HepG2 (cell line): ENCODE measurements around the gene SEPTIN10. TPM values are rescaled to one million over a fixed set of nuclear protein-coding genes. Genes with fewer than 3 reads are reported as not detected.

Source experiments
- ATAC-seq: fragments of 200-7000 bp; cut with Tn5 transposase; 3 replicates; pipeline ENCODE4 v1.9.1; 2020; ENCODE audit warnings: mild to moderate bottlenecking, moderate library complexity
- BruUV-seq: library from RNA; stranded (reverse); fragments of 400-500 nt; replicated peaks from 2 replicates; lab custom pipeline; 2021; lab: Mats Ljungman, UMichigan
- CTCF ChIA-PET: fragments of 300-600 bp; formaldehyde crosslinking; extraction: SDS; loops from one replicate; lab custom pipeline; 2021; ENCODE audit warnings: low total read pairs, inconsistent platforms, low intra/inter-chr PET ratio; lab: Yijun Ruan, JAX
- POLR2A ChIA-PET: fragments of 350-600 bp; sonication (Branson Sonifier 250); formaldehyde crosslinking; loops from one replicate; lab custom pipeline; 2020; ENCODE audit warnings: antibody characterized with exemption, inconsistent platforms; lab: Yijun Ruan, JAX
- DNase-seq: peaks from one replicate; pipeline ENCODE4 v3.0.0-alpha.2; 2015; ENCODE audit warnings: low spot score
- FAIRE-seq: peaks from 3 replicates; lab custom pipeline; 2011; peaks lifted over from hg19 to GRCh38; lab: Jason Lieb, UNC
- H2AFZ ChIP-seq: one replicate; pipeline ENCODE4 v1.6.1; 2011; ENCODE audit warnings: low read length, inconsistent platforms
- H3K27ac ChIP-seq: fragments of 300-600 bp; 3 replicates; pipeline ENCODE4 v1.8.0; 2011; ENCODE audit warnings: mixed run types, mild to moderate bottlenecking, mixed read lengths, low read length, inconsistent platforms; ENCODE audit not compliant: insufficient read depth; ENCODE audit errors: extremely low read length
- H3K27me3 ChIP-seq, 2 experiments: fragments of 200-600 bp in 1 of 2; 2 replicates in 1 of 2; 3 replicates in 1 of 2; pipeline versions ENCODE4 v1.6.0 to v1.8.0; 2011; ENCODE audit warnings: low read length in 2 of 2, mild to moderate bottlenecking in 2 of 2, moderate library complexity in 2 of 2, inconsistent platforms in 1 of 2; ENCODE audit not compliant: insufficient read depth in 2 of 2, control insufficient read depth in 1 of 2
- H3K36me3 ChIP-seq, 2 experiments: fragments of 200-600 bp in 1 of 2; replicated peaks in 1 of 2; 2 replicates in 1 of 2; 3 replicates in 1 of 2; pipeline versions ENCODE4 v1.5.1 to v1.8.0; 2011; ENCODE audit warnings: low read length in 2 of 2, inconsistent platforms in 1 of 2; ENCODE audit not compliant: insufficient read depth in 2 of 2, control insufficient read depth in 1 of 2
- H3K4me1 ChIP-seq: 2 replicates; pipeline ENCODE4 v1.5.1; 2012; ENCODE audit warnings: low read length, inconsistent platforms; ENCODE audit not compliant: insufficient read depth
- H3K4me2 ChIP-seq: 2 replicates; pipeline ENCODE4 v1.6.0; 2011; ENCODE audit warnings: low read depth, low read length, inconsistent platforms
- H3K4me3 ChIP-seq, 3 experiments: fragments of 200-600 bp in 1 of 3; sonication (generic), shearing (Covaris generic) in 1 of 3; replicated peaks in 1 of 3; 2 replicates each; pipeline ENCODE4 v1.5.1; 2011 to 2016; ENCODE audit warnings: low read length in 3 of 3, inconsistent platforms in 2 of 3, low read depth in 2 of 3, mild to moderate bottlenecking in 2 of 3, control low read depth in 1 of 3, mixed read lengths in 1 of 3; ENCODE audit not compliant: insufficient read depth in 1 of 3
- H3K79me2 ChIP-seq: one replicate; pipeline ENCODE4 v1.6.1; 2011; ENCODE audit warnings: low read length, inconsistent platforms; ENCODE audit not compliant: insufficient read depth
- H3K9ac ChIP-seq: 2 replicates; pipeline ENCODE4 v1.6.0; 2011; ENCODE audit warnings: mild to moderate bottlenecking, low read depth, low read length, inconsistent platforms; ENCODE audit not compliant: insufficient read depth
- H3K9me3 ChIP-seq: 2 replicates; pipeline ENCODE4 v1.5.1; 2012; ENCODE audit warnings: mild to moderate bottlenecking, low read length
- H4K20me1 ChIP-seq: 2 replicates; pipeline ENCODE4 v1.6.0; 2011; ENCODE audit warnings: inconsistent platforms, mild to moderate bottlenecking, low read length, moderate library complexity; ENCODE audit not compliant: insufficient read depth
- FOXO4 ChIP-seq: sonication (generic); formaldehyde crosslinking; conservative IDR thresholded peaks from 2 replicates; pipeline ENCODE4 v1.8.1; 2023; ENCODE audit warnings: missing genetic modification reagents
- GABPA ChIP-seq, 2 experiments: IDR thresholded peaks; 2 replicates each; pipeline ENCODE4 v1.6.1; 2011 to 2016; ENCODE audit warnings: low read depth in 2 of 2, low read length in 1 of 2, missing biosample characterization in 1 of 2, missing genetic modification characterization in 1 of 2
- PHF20 ChIP-seq: sonication (generic); formaldehyde crosslinking; IDR thresholded peaks from 2 replicates; pipeline ENCODE4 v1.5.0; 2020; ENCODE audit warnings: mild to moderate bottlenecking, missing genetic modification reagents
- PHF21A ChIP-seq: sonication (generic); formaldehyde crosslinking; IDR thresholded peaks from 2 replicates; pipeline ENCODE4 v1.5.0; 2020; ENCODE audit warnings: mild to moderate bottlenecking, missing genetic modification reagents
- RBM22 ChIP-seq: fragments of 200-400 bp; formaldehyde crosslinking; optimal IDR thresholded peaks from 2 replicates; pipeline ENCODE3; 2017; ENCODE audit warnings: mild to moderate bottlenecking, low read length, moderate library complexity
- SOX13 ChIP-seq, 3 experiments: fragments of 450-650 bp in 1 of 3; sonication (generic) in 1 of 3; formaldehyde crosslinking in 1 of 3; IDR thresholded peaks in 2 of 3; conservative IDR thresholded peaks in 1 of 3; 2 replicates each; pipeline versions ENCODE4 v1.5.0 to v1.6.1; 2016 to 2020; ENCODE audit warnings: antibody characterized with exemption in 1 of 3, mild to moderate bottlenecking in 1 of 3, missing compliant biosample characterization in 1 of 3, missing genetic modification reagents in 1 of 3, moderate library complexity in 1 of 3
- SOX5 ChIP-seq: IDR thresholded peaks from 2 replicates; pipeline ENCODE4 v1.6.1; 2016; ENCODE audit warnings: borderline replicate concordance
- ZNF136 ChIP-seq: sonication (generic); formaldehyde crosslinking; IDR thresholded peaks from 2 replicates; pipeline ENCODE4 v1.8.1; 2022; ENCODE audit warnings: low read depth, mild to moderate bottlenecking, moderate library complexity, missing genetic modification reagents
- ZNF605 ChIP-seq: sonication (generic); formaldehyde crosslinking; IDR thresholded peaks from 2 replicates; pipeline ENCODE4 v1.8.0; 2022; ENCODE audit warnings: mild to moderate bottlenecking, missing genetic modification reagents
- ZNF713 ChIP-seq: sonication (generic); formaldehyde crosslinking; IDR thresholded peaks from 2 replicates; pipeline ENCODE4 v1.4.0; 2020; ENCODE audit warnings: mild to moderate bottlenecking, missing genetic modification reagents
- ZNF776 ChIP-seq: sonication (generic); formaldehyde crosslinking; IDR thresholded peaks from 2 replicates; pipeline ENCODE4 v1.4.0; 2020; ENCODE audit warnings: mild to moderate bottlenecking, missing genetic modification reagents
- ZNF839 ChIP-seq: sonication (generic); formaldehyde crosslinking; IDR thresholded peaks from 2 replicates; pipeline ENCODE4 v1.4.0; 2020; ENCODE audit warnings: missing genetic modification reagents, mild to moderate bottlenecking, borderline replicate concordance
- WGBS: methylation state at CpG from one replicate; pipeline ENCODE4 v1.1.6; 2017; ENCODE audit warnings: low lambda C conversion rate; 5-methylcytosine and 5-hydroxymethylcytosine counted together
- in situ Hi-C: cut with HindIII; loops from 2 replicates; pipeline ENCODE4 v1.10.0; 2017; ENCODE audit warnings: low pct_unique_long_range_greater_than_20kb; ENCODE audit not compliant: extremely low pct_ligation_motif_present
- intact Hi-C: fragments of 100-400 bp; cut with micrococcal nuclease; formaldehyde crosslinking; loops from one replicate; pipeline ENCODE4 v1.10.0; 2022; ENCODE audit not compliant: unreplicated experiment
- polyA plus RNA-seq, 8 experiments: library from polyadenylated mRNA; depleted of rRNA in 3 of 8; stranded (reverse) in 7 of 8; unstranded in 1 of 8; fragments of >200 nt; fragmentation: Illumina TruSeq in 4 of 8; extraction: Trizol in 4 of 8; gene quantifications; 2 replicates each; pipeline versions ENCODE4 v1.2.1 to v1.2.3, GENCODE V29; 2011 to 2016; ENCODE audit warnings: low read depth in 4 of 8, missing spikeins in 1 of 8, mixed read lengths in 1 of 8; ENCODE audit not compliant: insufficient read depth in 1 of 8
- total RNA-seq, 5 experiments: library from RNA; depleted of rRNA; stranded (reverse); fragments of >200 nt; fragmentation: Illumina TruSeq; extraction: Trizol; gene quantifications; 2 replicates each; pipeline ENCODE4 v1.2.3, GENCODE V29; 2016; ENCODE audit warnings: low read depth in 1 of 5
- TF ChIP-seq, protein P1 (sequence below): sonication (generic); formaldehyde crosslinking; IDR thresholded peaks from 2 replicates; pipeline ENCODE4 v1.5.0; 2020; ENCODE audit warnings: mild to moderate bottlenecking, missing genetic modification reagents

The SEPTIN10 gene
- total and polyA plus RNA-seq, 2 of the 13 experiments (the other 11 are each of a cell fraction or from before 2014, with no cell fraction given) = 45.8 to 67.5 TPM

GRCh38 chr2:109519513-109519912 is 94.3 kb downstream of the SEPTIN10 start:
- 41% methylated on average over 4 of the region's 4 CpGs for WGBS
- POLR2A ChIA-PET = no interaction called here

DNA sequence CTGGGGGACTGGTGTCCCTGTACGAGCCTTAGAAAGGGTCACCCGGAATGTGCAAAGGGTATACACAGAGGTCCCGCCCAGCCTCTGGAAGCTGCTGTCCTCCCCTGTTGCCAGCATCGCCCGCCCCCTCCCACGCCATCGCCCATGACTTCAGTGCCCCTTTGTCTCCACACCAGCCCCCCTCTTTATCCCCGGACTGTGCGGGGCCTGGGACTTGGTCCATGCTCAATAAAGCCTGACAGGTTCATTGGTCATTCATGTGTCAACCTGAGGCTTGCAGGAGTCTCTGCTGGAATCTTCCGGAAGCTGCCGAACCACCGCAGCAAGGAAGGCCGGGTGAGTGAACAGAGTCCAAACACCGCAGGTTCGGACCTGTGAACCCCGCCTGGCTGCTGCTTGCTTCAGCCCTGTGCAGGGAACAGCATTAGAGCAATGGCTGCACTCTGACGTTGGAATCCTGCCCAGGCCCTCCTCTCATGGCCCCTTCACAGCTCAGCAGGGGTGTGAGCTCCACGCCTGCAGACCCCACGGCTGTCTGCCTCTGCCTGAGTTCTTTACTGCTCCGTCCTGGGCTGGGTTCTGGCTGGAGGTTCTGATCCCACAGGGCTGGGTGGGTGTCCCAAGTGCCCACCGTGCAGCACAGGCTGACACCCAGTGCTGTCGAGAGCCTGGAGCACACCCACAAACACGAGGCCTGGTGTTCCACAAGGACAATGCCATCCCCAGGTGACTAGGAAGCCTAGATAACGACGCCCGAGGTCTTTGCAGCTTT is 96.5 kb downstream of the SEPTIN10 start:
- no peaks in the 10 kb centered on the region for H3K9me3 ChIP-seq
- H3K27ac ChIP-seq = peak overlapping the region; percentile 14
- peak overlapping the region; percentile 40 to 77 (median 45) for H3K4me3 ChIP-seq
- CTCF ChIA-PET = interaction anchor here (1.2 to 2.6 kb wide), 4 partner anchors 29 to 389 kb away, joined by 4 to 31 read pairs (median 9); no protein-coding TSS in a partner anchor
- H3K79me2 ChIP-seq = no peaks in the 10 kb centered on the region
- intact Hi-C loops (loop anchor here (2.0 to 5.0 kb wide), 2 partner anchors 17 to 630 kb away; no protein-coding TSS in a partner anchor), in situ Hi-C loops (no loop called here)
- POLR2A ChIA-PET = interaction anchor here (1.0 kb wide), 1 partner anchor 98 kb away, joined by 3 read pairs; no protein-coding TSS in a partner anchor
- WGBS = 10% methylated on average over 17 of the region's 26 CpGs
- peak; percentile 68 for DNase-seq
- no peaks in the 10 kb centered on the region for H4K20me1 ChIP-seq
- peak overlapping the region; percentile 38 for H2AFZ ChIP-seq
- peak; percentile 75 for ATAC-seq
- H3K27me3 ChIP-seq = peaks cover 0 to 17% of the 10 kb centered on the region in 2 experiments; a peak in 2 of 5 replicates
- H3K4me2 ChIP-seq = peak overlapping the region; percentile 98
- BruUV-seq = no TSS peak
- H3K4me1 ChIP-seq = peaks cover 43% of the 10 kb centered on the region
- peak; percentile 75 for FAIRE-seq
- peak overlapping the region; percentile 41; the same call in 1 of the 2 replicates for H3K9ac ChIP-seq
- H3K36me3 ChIP-seq = no peaks in the 10 kb centered on the region
- no peak for TF ChIP-seq ZNF713 (CRISPR knock-in tag)
- TF ChIP-seq ZNF776 (CRISPR knock-in tag) = 0 out of 2 replicates have a peak, but pooled peaks have one; percentile 4
- peak; percentile 84 for TF ChIP-seq PHF21A (CRISPR knock-in tag)
- peak; percentile 74; the same call in 1 of the 2 replicates for TF ChIP-seq ZNF605
- TF ChIP-seq ZNF839 = peak; percentile 67; the same call in 1 of the 2 replicates
- TF ChIP-seq ZNF136 (CRISPR knock-in tag) = peak; percentile 34; the same call in 1 of the 2 replicates
- no peak for TF ChIP-seq FOXO4 (CRISPR knock-in tag)
- no peak for TF ChIP-seq SOX13 (IDR thresholded peaks at IDR 0.05)
- peak in 1 of 2 experiments; percentile 25; a peak in 1 of 4 replicates for TF ChIP-seq SOX13 (CRISPR knock-in tag; conservative IDR thresholded peaks at IDR 0.05 in 1 of 2, IDR thresholded peaks at IDR 0.05 in 1 of 2)
- no peak for TF ChIP-seq GABPA (IDR thresholded peaks at IDR 0.05; ENCODE audit: low read depth, low read length)
- TF ChIP-seq GABPA (CRISPR knock-in tag; IDR thresholded peaks at IDR 0.05; ENCODE audit: low read depth) = peak; percentile 43; the same call in 1 of the 2 replicates
- TF ChIP-seq, protein P1, sequence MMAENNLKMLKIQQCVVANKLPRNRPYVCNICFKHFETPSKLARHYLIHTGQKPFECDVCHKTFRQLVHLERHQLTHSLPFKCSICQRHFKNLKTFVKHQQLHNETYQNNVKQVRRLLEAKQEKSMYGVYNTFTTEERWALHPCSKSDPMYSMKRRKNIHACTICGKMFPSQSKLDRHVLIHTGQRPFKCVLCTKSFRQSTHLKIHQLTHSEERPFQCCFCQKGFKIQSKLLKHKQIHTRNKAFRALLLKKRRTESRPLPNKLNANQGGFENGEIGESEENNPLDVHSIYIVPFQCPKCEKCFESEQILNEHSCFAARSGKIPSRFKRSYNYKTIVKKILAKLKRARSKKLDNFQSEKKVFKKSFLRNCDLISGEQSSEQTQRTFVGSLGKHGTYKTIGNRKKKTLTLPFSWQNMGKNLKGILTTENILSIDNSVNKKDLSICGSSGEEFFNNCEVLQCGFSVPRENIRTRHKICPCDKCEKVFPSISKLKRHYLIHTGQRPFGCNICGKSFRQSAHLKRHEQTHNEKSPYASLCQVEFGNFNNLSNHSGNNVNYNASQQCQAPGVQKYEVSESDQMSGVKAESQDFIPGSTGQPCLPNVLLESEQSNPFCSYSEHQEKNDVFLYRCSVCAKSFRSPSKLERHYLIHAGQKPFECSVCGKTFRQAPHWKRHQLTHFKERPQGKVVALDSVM (CRISPR knock-in tag) = peak; percentile 67; the same call in 1 of the 2 replicates

More at GRCh38 chr2:109519513-109519912, 94.3 kb downstream of the SEPTIN10 start:
- Histone ChIP-seq H2AFZ (no peak overlapping the region), H4K20me1 (no peaks in the 10 kb centered on the region), H3K36me3 (no peaks in the 10 kb centered on the region), H3K9me3 (no peaks in the 10 kb centered on the region), H3K27ac (no peak overlapping the region), H3K4me1 (peaks cover 57% of the 10 kb centered on the region), H3K4me2 (no peak overlapping the region), H3K27me3 (0 out of 5 replicates have a peak, but pooled peaks cover 4 to 9% of the 10 kb centered on the region in 2 experiments), H3K4me3 (no peak overlapping the region), H3K9ac (no peak overlapping the region), H3K79me2 (no peaks in the 10 kb centered on the region)
- TF ChIP-seq RBM22 = no peak
- TF ChIP-seq PHF20 (CRISPR knock-in tag) = no peak
- TF ChIP-seq SOX5 = no peak
- ATAC-seq (no peak), FAIRE-seq (no peak), DNase-seq (no peak)
- no TSS peak for BruUV-seq
- in situ Hi-C loops = no loop called here
- CTCF ChIA-PET = no interaction called here
- intact Hi-C loops = loop anchor here (5.0 kb wide), 1 partner anchor 628 kb away; no protein-coding TSS in a partner anchor
